ACHN (cell line): ENCODE measurements around the gene MYO7B.
"Not testable (repeated sequence)": the region's sequence is repeated elsewhere in the genome, so short reads cannot be mapped to it uniquely, and the experiment has no call there.

Experiments
- DNase-seq: peaks from one replicate; pipeline ENCODE4 v3.0.0-alpha.2; 2015
- in situ Hi-C: cut with HindIII; loops from 2 replicates; pipeline ENCODE4 v1.10.0; 2017; ENCODE audit warnings: low sequenced_read_pairs, low pct_ligation_motif_present, low pct_unique_long_range_greater_than_20kb

MYO7B gene

GRCh38 chr2:127543013-127543501, 7.6 kb downstream of the MYO7B start:
- DNase-seq, in situ Hi-C loops: not testable (repeated sequence)

GRCh38 chr2:127545189-127545588, 9.7 kb downstream of the MYO7B start:
- in situ Hi-C loops = no loop called here
- DNase-seq = no peak

GRCh38 chr2:127545796-127546195, 10.3 kb downstream of the MYO7B start:
- in situ Hi-C loops = no loop called here
- no peak for DNase-seq

- DNase-seq = no peak
- in situ Hi-C loops = no loop called here
Measured at GRCh38 chr2:127546797-127547196, 11.3 kb downstream of the MYO7B start.

GRCh38 chr2:127551221-127551930, 15.9 kb downstream of the MYO7B start:
- in situ Hi-C loops = no loop called here
- DNase-seq = no peak

- in situ Hi-C loops = no loop called here
- no peak for DNase-seq
Measured at GRCh38 chr2:127552336-127552735, 16.9 kb downstream of the MYO7B start.

- in situ Hi-C loops = no loop called here
- DNase-seq = no peak
Measured at GRCh38 chr2:127552846-127553245, 17.4 kb downstream of the MYO7B start.

- no peak for DNase-seq
- in situ Hi-C loops = no loop called here
Measured at GRCh38 chr2:127558911-127559310, 23.4 kb downstream of the MYO7B start.

- in situ Hi-C loops = no loop called here
- no peak for DNase-seq
Measured at GRCh38 chr2:127559454-127559853, 24.0 kb downstream of the MYO7B start.

GRCh38 chr2:127560201-127560930, 24.9 kb downstream of the MYO7B start:
- no peak for DNase-seq
- in situ Hi-C loops = no loop called here

- DNase-seq = no peak
- in situ Hi-C loops = no loop called here
Measured at GRCh38 chr2:127560931-127561280, 25.4 kb downstream of the MYO7B start.

GRCh38 chr2:127561371-127561770, 25.9 kb downstream of the MYO7B start:
- no peak for DNase-seq
- in situ Hi-C loops = no loop called here

- in situ Hi-C loops = no loop called here
- DNase-seq = no peak
Measured at GRCh38 chr2:127562936-127563335, 27.5 kb downstream of the MYO7B start.

- DNase-seq = no peak
- in situ Hi-C loops = no loop called here
Measured at GRCh38 chr2:127563458-127564428, 28.3 kb downstream of the MYO7B start.

GRCh38 chr2:127564429-127565260, 29.2 kb downstream of the MYO7B start:
- in situ Hi-C loops = no loop called here

GRCh38 chr2:127565261-127566138, 30.0 kb downstream of the MYO7B start:
- DNase-seq = no peak
- in situ Hi-C loops = no loop called here

More at GRCh38 chr2:127564429-127565260, 29.2 kb downstream of the MYO7B start:
- DNase-seq = no peak

GRCh38 chr2:127566139-127566417, 30.6 kb downstream of the MYO7B start:
- in situ Hi-C loops = no loop called here
- no peak for DNase-seq
